Measurements from ENCODE around the gene BCS1L.

The BCS1L gene, protein sequence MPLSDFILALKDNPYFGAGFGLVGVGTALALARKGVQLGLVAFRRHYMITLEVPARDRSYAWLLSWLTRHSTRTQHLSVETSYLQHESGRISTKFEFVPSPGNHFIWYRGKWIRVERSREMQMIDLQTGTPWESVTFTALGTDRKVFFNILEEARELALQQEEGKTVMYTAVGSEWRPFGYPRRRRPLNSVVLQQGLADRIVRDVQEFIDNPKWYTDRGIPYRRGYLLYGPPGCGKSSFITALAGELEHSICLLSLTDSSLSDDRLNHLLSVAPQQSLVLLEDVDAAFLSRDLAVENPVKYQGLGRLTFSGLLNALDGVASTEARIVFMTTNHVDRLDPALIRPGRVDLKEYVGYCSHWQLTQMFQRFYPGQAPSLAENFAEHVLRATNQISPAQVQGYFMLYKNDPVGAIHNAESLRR

DNA sequence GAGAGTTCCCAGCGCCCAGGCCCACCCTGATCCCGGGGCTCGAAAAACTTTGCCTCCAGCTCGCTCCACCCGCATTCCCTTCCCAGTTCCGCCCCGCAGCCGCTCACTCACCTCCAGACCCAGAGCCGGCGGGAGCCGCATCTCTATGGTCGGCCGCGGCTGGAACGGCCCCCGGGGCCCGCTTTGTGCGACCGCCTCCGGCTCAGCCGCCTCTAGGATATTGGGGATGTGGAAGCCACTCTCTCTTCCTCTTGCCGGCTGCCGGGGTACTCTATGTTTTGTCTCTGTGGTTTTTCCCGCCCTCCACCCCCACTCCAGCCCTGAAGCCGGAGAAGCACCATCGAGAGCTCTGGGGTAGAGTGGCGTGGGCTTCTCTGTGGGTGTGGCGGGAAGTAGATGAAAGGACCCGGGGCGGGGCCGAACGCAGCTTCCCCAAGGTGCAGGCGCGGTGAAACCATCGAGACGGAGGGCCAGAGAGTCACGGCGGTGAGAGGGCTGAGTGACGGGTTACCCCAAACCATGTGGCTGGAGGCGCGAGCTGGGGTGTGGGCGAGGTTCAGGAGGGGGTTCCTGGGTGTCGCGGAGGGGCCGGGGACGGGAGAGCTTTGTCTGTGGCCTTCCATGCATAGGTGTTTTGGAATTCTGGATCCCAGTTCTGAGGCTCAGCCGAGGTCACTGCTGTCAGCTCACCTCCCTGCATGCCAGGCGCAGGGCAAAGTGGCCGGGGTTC, at the start of gene BCS1L, which contains the start of gene ZNF142:
Gene BCS1L (plus strand): TSS at position 426 of the 730 bp plus-strand sequence. CDS start 1,305 bp downstream, outside the sequence.
Gene ZNF142 (minus strand): TSS at position 366 of the 730 bp plus-strand sequence. CDS start 3,194 bp downstream, outside the sequence.
- peak; percentile 90 to 98 (median 95) for DNase-seq
- intact Hi-C loops (cut with DNase I) = loop anchor here (5.0 kb wide), 1 partner anchor 257 kb away; no protein-coding TSS in a partner anchor

DNA sequence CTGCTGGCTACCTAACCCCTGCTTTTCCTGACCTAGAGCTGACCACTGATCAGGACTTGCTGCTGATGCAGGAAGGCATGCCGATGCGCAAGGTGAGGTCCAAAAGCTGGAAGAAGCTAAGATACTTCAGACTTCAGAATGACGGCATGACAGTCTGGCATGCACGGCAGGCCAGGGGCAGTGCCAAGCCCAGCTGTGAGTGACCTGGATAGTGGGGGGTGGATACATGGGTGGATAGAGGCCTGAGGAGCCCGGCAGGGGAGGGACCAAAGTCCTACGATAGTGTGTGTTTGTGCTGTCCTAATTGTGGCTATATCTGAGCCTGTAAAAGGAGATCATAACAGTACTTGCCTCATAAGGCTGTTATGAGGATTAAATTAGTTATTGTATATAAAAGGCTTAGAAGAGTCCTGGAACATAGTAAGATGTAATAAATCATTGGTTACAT, 43.6 kb upstream of the BCS1L start:
- intact Hi-C loops (cut with DNase I) = no loop called here
- DNase-seq = no peak

DNA sequence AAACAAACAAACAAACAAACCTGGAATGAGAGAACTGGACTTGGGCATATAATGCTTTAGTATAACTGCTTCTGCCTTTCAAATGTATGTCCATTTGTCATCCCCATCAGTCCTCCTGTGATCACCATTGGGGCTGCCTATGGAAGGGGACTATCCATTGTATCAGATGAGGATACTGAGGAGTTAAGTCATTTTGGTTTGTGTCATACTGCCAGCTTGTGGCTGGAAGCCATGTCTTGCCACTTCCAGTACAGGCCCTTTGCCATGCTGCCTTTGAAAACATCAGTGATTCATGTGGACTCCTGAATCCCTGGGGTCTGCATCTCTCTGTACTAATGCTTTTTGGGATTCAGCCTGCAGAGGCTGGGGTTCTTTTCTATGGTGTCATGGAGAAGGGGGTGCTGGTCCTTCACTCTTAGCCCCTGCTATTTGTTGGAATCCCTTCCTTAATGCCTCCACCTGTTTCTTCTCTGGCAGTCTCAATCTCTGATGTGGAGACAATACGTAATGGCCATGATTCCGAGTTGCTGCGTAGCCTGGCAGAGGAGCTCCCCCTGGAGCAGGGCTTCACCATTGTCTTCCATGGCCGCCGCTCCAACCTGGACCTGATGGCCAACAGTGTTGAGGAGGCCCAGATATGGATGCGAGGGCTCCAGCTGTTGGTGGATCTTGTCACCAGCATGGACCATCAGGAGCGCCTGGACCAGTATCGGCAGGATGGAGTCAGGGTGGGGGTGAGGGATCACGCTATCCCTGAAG, 41.2 kb upstream of the BCS1L start:
- intact Hi-C loops (cut with DNase I) = no loop called here
- DNase-seq = no peak

DNA sequence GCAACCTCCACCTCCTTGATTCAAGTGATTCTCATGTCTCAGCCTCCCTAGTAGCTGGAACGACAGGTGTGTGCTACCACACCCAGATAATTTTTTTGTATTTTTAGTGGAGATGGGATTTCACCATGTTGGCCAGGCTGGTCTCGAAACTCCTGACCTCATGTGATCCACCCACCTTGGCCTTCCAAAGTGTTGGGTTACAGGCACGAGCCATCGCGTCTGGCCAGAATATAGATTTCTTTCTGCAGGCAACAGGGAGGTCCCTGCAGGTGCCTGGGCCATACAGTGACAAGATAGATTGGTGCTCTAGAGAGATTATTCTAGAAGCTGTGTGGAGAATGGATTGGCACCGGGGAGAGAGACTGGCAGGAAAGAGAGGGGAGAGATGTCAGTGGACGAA, 38.5 kb upstream of the BCS1L start:
- DNase-seq = no peak
- intact Hi-C loops (cut with DNase I) = no loop called here

DNA sequence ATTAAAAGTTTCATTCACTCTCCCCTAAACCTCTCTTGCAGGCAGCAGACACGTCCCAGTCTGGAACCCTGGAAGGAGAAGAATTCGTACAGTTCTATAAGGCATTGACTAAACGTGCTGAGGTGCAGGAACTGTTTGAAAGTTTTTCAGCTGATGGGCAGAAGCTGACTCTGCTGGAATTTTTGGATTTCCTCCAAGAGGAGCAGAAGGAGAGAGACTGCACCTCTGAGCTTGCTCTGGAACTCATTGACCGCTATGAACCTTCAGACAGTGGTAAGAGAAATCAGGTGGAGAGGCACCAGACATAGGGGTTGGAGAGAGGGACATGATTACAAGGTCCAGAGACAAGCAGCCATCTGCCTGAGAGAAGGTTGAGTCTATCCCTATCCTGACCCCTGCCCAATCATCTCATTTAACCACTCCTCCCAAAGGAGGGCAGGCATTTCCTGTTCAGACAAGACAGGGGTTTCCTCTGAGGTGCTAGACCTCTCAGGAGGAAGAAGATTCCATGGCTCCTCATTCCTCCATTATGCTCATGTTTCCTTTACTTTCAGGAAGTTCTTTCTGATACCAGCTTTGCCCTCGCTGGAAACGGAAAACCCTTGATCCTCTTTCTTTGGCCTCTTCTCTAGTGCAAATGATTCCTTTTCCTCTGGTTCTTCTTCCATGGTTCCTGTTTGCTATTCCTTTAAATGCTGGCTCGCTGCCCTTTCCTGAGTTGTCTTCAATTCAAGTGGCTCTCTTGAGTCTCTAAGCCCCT, 36.7 kb upstream of the BCS1L start:
- intact Hi-C loops (cut with DNase I) = no loop called here
- no peak for DNase-seq

DNA sequence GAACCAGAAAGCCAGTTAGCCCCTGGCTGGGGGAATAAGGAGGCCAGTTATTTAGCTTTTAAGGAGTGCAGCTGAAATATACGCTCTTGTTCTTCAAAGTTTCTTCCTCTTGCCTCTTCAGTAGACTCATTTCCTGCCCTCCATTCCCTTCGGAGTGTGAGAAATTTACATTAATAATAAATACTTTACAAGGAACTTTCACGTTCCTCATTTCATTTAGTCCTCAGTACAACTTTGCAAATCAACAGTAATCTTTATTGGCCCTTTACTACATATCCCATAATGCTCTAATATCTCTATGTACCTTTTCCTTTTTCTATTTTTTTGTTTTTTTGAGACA, 36.1 kb upstream of the BCS1L start:
- intact Hi-C loops (cut with DNase I) = no loop called here

DNA sequence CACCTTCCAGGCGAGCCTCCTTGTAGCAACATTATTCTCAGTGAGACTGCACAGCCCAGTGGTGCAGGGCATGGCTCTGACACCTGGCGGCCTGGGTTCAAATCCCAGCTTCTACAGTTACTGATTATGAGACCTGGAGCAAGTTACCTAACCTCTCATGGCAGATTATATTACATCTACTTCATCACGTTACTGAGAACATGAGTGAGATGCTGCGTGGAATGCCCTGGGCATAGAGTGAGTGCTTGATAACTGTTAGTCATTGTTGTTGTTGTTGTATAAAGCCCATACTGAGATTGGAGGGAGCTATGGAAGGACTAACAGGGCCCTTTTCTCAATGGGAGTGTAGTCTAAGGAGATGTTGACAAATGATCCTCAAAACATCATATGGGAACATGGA, 33.1 kb upstream of the BCS1L start:
- DNase-seq = no peak
- intact Hi-C loops (cut with DNase I) = no loop called here

More for the DNA sequence above, 36.1 kb upstream of the BCS1L start:
- DNase-seq = no peak

DNA sequence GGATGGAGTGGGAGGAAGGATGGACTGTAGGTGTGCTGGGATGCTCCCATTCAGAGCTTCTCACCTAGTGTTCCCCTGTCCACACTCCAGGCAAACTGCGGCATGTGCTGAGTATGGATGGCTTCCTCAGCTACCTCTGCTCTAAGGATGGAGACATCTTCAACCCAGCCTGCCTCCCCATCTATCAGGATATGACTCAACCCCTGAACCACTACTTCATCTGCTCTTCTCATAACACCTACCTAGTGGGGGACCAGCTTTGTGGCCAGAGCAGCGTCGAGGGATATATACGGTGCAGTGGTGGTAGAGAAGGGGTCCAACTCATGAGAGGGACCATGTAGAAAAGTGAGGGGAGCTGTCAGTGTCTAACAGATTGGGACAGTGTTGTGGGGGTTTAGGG, 31.5 kb upstream of the BCS1L start:
- intact Hi-C loops (cut with DNase I) = no loop called here
- DNase-seq = no peak

DNA sequence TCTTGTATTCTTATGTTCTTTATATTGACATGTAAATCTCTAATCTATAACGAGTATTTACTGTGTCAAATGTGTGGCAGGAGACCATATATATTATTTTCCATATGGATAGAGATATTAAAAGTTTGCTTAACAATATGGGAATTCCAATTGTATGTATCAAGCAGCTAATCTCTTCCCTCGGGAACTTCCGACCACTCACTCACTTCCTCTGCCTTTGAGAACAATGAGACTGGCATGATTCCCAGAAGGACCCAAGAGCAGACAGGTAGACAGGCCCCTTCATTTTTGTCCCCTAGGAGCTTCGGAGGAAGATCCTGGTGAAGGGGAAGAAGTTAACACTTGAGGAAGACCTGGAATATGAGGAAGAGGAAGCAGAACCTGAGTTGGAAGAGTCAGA, 27.6 kb upstream of the BCS1L start:
- intact Hi-C loops (cut with DNase I) = no loop called here
- no peak for DNase-seq

DNA sequence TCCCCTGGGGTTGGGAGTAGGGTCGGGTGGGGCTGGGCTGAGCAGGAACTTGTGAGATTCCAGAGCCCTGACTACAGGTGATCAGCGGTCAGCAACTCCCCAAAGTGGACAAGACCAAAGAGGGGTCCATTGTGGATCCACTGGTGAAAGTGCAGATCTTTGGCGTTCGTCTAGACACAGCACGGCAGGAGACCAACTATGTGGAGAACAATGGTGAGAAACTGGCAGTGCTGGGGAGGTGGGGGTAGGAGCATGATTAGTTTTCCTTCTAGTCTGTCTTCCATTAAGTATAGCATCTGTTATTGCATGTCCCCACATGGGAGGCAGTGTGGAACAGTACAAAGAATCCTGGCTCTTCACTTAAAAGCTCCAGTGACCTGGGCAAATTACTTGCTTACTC, 23.8 kb upstream of the BCS1L start:
- intact Hi-C loops (cut with DNase I) = no loop called here
- DNase-seq = no peak

DNA sequence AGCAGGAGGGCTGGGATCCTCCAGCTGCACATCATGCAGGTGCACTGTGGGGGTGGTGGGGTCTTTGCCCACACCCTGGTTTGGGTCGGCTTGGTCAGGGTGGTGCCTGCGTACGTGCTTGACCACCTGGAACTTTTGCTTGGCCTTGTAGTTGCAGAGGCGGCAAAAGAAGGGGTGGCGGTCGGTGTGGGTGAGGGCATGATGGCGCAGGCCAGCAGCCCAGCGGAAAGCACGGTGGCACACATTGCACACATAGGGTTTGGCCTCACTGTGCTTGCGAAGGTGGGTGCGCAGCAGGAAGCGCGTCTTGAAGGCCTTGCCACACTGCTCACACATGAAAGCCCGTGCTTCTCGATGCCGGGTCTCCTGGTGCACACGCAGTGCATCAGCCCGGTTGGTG, 21.1 kb upstream of the BCS1L start:
- DNase-seq = no peak
- intact Hi-C loops (cut with DNase I) = no loop called here

DNA sequence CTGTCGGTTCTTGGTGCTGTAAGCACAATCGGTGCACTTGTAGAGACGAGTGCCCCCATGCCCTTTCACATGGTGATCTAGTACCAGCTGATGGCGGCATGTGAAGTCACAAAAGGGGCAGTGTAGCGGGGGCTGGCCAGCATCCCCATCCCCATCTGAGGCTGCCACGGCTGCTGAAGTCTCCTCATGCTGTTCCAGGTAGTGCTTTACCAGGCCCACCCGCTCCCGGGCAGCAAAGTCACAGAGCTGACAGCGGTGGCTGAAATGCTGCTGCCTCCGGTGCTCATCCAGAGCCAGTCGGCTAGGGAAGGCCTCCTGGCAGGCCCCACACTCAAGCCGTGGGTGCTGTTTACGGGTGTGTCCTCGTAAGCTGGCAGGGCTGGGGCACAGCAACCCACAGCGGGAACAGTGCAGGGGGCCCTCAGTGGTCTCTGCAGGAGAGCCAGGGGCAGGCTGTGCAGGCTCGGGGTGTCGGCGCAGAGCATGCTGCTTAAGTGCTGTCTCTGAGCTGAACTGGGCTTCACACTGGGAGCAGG, 17.3 kb upstream of the BCS1L start:
- no peak for DNase-seq
- intact Hi-C loops (cut with DNase I) = no loop called here

DNA sequence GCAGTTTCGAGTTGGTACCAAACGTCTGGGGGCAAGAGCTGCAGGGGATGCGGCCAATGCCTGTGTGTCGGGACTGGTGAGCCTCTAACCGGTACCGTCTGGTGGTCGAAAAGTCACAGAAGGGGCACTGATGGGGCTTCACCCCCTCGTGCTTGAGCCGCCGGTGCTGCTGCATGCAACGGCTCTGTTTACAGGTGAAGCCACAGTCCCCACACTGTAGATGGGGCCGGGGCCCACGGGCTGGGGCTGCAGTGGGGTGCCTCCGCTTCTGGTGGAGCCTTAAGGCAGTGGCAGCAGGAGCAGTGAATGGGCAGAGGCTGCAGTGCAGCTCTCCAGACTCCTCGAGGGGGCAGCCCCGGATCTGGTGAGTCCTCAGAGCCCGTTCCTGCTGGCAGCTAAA, 16.7 kb upstream of the BCS1L start:
- intact Hi-C loops (cut with DNase I) = no loop called here
- DNase-seq = no peak

DNA sequence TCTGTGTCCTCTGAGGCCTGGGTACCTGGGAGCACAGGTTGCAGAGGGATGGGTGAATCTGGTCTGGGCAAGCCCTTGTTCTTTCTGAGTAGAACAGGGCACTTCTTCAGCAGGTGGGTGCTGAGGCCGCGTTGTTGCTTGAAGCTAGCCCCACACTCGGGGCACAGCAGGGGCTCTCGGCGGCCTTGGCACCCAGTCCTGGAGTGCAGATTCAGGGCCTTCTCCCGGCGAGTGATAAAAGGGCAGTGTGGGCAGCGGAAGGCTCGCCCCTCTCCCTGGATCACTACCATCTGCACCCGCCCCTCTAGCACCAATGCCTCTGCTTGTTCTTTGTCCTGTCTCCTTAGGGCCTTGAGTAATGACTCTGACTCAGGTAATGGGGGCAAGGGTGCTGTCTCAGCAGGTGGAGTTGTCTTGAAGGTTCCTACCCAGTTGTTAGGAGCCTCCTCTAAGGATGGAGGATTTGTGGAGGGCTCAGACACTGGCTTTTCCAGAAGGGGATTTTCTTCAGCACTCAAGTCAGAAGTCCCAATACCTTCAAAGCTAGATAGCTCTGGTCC, 15.7 kb upstream of the BCS1L start:
- intact Hi-C loops (cut with DNase I) = no loop called here
- no peak for DNase-seq

DNA sequence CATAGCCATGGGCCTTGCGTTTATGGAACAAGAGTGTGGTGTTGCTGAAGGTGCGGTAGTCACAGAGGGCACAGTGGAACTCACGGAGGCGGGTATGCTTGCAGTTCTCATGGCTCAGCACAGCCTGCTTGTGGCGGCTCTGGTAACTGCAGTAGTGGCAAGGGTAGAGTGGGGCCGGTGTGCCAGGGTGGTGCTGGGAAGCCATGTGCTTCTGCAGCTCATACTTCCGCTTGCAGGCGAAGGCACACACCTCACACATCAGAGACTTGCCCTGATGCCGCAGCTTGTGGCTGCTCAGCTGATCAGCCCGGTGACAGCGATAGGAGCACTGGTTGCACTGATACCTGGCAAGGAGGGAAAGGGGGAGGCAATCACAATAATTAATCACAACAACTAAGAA, 14.8 kb upstream of the BCS1L start:
- intact Hi-C loops (cut with DNase I) = no loop called here
- DNase-seq = peak in 23 of 42 donors; percentile 4 to 59 (median 20)

DNA sequence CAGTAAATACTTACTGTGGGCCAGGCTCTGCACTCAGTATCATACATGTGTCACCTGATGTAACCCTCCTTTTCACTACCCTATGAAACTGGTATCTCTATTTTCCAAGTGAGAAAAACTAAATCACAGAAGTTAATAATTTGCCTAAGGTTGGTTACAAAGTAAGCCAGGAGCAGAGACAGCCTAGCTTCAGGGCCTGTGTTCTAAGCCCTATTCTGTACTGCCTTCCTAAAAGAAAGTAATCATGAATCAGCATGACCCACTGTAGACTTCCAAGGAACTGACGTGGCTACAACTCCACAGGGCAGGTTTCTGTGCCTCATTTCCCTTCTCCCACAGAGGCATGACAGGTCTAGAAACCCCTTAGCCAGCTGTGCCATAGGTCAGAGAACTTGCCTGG, 14.4 kb upstream of the BCS1L start:
- intact Hi-C loops (cut with DNase I) = no loop called here
- DNase-seq = no peak

DNA sequence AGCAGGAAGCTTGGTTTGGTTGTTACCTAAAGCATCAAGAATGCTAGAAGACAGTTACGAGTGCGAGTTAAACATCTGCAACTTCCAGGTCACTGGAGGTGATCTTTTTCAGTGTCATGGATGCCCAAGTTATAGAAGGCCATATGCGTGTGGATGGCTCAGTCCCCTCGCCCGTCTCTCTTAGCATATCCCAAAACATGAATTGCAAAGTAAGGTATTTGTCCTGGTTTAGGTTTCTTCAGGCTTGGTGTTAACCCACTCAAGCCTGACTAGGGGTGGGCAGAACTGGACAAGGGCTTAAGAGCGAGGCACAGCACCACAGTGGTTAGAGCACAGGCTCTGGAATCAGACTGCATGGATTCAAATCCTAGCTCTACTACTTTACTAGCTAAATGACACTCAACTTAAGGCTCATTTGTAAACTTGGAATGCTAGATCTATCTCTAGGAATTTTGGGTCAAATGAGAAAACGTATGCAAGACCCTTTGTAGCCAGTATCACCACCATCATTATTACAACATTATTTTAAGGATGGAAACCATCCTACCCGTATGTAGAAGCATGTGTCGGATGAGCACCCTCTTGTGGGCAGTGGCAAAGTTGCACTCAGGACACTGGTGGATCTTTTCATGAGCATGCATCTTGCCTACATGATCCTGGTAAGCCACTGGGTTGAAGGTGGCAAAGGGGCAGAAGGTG, 11.2 kb upstream of the BCS1L start:
- peak in 41 of 42 donors; percentile 23 to 80 (median 59) for DNase-seq
- intact Hi-C loops (cut with DNase I) = no loop called here

DNA sequence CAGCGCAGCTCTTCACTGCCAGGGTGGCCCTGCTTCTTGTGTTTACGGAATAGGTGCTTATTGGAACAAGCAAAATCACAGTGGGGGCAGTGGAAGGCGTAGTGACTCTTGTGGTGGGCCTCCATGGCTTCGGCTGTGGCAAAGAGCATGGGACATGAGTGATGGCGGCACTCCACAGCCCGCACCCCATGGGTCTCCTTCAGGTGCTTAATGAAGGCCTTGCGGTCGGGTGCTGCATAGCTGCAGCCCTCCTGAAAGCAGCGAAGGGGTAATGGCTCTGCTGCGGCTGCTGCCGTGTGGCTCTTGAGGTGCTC, 10.7 kb upstream of the BCS1L start:
- intact Hi-C loops (cut with DNase I) = no loop called here
- no peak for DNase-seq
